Stimulated activated CD4-positive, alpha-beta T cell treated with anti-CD3 and anti-CD28 coated beads, Interleukin-1b, Interleukin-23, amount 100 ng/mL, for 4 hours (primary cell): Measurements from ENCODE around the gene TMEM144.

Experiments used
- DNase-seq, 2 donors: peaks; one replicate each; pipeline ENCODE4 v3.0.0-alpha.2; 2020; ENCODE audit warnings: low read depth in 2 of 2

TMEM144 gene

DNA sequence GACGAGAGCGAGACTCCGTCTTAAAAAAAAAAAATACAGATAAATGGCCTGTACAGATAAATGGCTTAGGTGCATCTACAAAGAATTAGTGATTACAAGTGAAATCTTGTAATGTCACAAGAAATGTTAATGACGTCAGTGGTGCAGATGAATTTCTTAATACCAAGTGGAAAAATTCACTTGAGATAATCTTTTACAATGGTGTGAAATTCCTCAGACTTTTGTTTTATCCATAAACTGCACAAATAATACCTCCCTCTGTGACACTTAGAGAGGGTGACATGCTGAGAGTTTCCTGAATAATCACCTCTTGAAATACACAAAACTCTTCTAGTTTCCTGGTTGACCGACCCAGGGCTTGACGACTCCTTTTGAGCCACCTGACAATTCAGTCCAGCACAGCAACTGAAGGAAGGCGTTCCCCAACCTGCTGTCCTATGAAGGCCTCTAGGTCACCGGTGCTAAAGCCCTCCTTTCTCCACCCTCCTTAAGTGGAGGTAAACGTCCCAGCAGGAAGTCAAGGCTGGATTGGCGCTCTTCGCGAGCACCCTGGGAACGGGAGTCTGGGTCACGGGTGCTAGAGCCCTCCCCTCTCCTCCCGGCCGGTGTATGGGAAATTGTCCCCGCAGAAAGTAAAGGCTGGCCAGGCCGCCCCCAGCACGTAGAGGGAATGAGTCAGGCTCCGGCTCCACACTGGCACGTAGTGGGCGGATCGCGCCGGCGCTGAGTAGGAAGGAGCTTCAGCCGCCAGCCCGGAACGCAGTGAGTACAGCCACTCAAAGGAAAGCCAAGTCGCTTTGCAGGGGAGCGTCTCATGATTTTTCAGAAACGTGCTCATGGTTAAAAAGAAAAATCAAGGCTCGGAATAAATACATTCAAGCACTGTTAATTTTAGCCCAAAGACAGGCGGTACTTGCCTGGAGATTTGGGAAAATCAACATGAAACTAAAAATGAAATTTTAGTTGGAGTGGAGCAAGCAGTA is at the start of gene TMEM144:
Gene TMEM144, plus strand, starts transcription at position 662 of the 983 bp plus-strand sequence. CDS start 2,182 bp downstream, outside the sequence.
- peak; percentile 14 to 29 for DNase-seq

DNA sequence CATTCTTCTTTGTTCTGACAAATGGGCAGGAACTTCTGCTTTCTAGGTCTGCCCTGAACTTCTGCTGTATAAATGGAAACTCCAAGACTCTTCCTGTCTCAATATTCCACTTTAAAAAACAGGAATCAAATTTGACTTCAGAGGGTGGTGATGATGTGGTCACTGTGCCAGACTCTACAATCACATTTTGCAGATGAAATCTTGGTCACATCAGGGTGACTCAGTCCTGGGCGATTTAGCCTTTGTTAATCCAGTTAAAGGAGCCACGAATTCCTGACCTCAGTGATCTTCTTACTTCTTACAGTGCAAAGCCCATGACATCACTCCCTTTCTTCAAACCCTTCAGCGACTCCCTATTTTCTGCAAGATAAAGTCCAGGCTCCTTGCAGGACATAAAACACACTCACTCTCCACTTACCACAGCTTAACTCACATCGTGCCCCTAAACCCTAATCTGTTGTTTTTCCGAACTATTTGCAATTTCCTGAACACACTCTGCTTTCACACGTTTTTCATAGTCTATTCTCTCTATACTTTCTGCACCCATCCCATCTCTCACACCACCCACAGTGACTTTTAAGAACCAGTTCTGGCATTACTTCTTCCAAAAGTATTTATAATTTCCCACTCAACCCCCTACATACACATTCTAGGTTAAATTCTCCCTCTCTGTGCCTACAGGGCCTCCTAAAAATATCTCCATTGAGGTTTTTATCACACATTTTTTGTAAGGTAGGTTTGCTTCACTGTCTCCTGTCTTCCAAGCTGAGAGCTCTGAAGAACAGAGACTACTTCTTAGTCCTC is 48.5 kb upstream of the TMEM144 start:
- DNase-seq: no peak

DNA sequence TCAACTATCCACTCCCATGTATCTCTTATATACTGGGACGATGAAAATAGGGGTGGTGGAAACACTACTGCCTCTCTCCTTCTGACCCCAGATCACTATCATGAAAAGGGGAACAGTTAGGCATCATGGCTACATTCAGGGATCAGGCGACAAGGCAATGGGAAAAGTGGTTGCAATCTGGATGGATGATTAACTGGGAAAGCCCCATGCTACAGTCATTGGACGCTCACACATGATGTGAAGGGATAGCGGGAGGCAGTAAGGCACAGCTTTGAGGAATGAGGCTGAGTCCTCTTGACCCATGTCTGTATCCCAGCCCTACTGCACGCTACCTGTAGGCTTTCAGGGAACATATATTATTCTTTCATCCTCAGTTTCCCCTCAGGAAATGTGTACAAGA is 47.7 kb upstream of the TMEM144 start:
- no peak for DNase-seq

DNA sequence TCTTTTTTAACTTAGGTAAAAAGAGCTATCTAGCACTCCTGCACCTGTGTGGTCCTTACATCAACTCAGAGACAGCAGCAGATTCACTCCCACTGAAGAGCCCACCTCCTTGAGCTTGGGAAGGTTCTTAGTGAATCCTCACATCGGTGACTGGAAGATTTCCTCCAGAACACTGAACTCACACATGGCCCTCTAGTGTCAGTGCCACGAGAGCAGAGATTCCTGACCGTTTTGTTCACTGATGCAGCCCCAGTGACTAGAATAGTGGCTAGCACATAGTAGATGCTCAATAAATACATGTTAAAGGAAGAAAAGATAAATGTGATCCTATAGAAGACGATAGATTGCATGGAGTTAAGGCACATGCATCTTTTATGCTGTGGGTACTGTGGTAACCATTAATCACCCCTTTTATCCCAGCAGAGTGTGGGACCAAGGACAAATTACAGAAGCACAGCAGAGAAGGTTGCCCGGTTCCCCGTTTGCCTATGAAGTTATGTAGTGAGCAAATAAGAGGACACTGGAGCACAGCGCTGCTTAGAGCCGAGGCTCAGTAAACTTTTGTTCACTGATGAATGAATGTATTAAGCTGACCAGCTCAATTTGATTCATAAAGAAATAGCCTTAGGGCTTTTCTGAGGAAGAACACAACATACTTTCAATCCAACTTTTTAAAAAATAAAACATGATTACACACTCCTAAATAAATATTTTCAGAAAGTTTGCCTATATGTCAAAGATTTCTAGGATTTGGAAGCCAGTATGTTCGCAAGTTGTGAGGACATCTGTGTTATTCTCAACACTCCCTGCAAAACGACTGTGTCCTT is 46.1 kb upstream of the TMEM144 start:
- DNase-seq: no peak

DNA sequence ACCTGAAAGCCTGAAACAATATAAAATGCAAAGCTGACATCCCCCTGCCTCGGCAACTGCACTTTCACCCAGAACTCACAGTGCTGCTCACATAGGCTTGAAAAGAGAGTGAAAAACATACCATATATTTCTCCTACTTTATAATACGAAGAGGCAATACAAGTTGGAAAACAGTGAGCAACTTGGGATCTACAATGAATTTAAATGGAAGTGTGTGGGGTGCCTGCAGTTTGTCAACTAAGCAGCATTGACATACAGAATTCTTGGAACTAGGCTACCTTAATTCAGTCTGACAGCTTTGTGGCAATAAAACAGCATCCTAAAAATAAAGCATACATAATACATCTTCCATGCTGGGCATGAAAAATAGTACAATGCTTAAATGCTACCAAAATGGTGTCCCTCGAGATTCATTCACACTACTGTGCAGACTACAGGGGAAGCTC is 45.5 kb upstream of the TMEM144 start:
- DNase-seq: no peak

DNA sequence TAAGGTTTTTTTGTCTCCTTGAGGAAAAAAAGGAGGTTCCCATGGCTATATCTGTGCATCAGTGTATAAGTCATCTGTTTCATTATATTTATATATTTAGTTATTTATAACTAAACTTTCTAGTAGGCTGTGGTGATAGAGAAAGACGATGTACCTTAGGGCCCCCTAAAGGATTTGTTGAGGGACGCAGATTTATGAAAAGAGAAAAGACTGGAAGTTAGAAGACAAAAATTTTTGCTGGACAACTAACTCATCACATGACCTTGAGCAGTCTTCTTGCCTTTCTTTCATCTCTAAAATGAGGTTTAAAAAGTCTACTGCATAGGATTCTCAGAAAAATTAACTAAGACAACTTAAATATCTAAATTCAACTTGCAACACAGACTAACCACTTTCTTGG is 43.6 kb upstream of the TMEM144 start:
- DNase-seq: no peak

DNA sequence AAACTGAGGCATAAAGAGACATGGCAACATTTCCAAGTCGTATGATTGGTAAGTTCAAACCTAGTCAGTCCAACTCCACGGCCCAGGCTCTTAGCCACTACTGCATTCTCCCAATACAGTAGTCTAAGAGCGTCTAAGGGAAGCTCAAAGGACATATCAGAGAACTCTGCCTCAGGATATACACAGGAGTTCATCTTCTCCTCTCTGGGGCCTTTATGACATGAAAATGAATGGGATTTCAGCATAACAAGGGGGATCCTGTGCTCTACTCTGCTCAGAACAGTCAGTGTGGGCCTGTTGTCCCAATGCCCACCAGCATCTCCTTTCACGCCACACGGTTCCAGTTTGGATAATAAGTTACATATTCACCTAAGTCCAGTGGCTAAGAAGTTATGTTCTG is 41.7 kb upstream of the TMEM144 start:
- no peak for DNase-seq

DNA sequence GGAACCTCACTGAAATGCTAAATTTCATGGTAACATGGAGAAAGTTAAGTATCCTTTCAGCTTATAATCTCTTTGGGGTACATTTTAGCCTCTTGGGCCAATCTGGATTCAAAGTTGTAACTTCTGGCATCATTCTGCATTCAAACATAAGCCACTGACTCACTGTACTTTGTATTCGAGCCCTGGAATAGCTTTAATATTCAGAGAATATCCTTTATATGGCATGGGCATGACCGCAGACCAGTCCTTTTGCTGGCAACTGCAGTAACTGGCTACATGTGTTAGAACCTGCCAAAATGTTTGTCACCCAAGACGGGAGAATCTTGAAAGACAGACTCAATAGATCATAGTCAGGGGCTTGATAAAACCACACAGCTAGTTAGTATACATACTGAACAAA is 40.8 kb upstream of the TMEM144 start:
- no peak for DNase-seq

DNA sequence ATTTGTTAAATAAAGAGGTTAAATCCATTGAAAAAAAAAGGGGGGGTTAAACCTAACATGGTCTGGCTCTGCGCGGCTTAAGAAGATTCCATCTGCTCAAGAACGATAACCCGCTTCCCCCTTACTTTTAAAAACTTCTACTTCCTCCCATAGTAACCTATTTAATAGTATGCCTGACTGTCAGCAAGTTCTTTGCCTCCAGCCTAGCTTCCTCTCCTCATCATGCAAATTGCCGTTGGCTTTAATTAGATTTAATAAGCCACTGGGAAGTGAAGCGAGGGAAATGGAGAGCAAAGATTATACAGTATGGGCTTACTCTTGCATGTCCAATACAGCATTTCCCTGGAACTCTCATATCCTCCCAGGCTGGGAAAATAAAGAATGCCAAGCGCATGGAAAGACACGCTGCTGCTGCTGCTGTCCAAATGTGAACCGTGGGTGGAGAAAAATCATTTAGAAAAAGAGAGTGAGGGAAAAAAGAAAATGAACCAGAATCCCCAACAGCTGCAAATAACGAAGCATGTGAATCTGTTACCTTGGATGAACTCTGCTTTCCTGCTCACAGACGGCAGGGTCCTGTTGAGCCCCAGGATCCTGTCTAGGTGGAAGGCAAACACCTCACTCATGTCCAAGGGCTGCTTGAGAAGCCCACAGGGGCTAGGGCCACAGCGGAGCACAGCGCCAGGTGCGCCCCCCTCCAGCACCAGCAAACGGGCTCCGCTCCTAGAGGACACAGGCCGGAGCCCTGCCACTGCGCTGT is 40.2 kb upstream of the TMEM144 start:
- no peak for DNase-seq

DNA sequence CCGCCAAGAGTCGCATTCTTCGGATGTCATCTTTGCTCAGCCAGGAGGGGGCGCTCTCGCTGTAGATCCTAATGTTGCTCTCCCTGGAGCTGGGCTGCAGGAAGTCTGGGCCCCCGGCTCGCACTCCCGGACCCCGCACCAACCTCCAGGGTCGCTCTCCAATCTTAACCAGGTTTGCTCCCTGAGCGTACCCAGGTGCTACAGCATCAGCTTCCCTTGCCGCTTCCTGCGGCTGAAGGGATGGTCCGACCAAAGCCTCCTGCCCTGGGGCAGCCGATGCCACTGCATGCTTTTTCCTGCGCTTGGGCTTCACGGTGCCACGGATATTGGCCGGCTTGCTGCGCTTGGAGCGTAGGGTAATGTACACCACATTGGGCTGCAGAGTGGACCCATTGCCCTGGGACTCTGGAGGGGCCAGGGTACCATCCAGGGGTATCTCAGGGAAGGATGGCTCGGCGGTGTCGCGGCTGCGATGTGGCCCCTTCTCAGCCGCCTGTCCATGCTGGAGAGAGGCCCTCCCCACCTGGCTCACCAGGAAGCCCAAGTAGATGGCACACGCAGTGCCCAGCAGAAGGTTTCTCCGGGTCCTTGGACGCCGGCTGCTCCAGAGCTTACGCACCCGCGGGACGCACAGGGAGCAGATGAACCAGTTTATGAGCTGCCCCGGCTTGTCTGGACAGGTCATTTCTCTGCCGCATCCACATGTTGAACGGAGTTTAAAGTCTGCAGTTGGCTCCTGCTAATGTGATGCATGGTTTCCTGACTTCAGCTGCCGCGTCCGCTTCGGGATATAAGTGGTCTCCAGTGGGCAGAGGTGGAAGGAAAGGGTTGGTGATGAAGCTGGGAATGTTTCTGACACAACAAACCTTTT is 39.4 kb upstream of the TMEM144 start:
- peak in 1 of 2 donors; percentile 7 for DNase-seq

DNA sequence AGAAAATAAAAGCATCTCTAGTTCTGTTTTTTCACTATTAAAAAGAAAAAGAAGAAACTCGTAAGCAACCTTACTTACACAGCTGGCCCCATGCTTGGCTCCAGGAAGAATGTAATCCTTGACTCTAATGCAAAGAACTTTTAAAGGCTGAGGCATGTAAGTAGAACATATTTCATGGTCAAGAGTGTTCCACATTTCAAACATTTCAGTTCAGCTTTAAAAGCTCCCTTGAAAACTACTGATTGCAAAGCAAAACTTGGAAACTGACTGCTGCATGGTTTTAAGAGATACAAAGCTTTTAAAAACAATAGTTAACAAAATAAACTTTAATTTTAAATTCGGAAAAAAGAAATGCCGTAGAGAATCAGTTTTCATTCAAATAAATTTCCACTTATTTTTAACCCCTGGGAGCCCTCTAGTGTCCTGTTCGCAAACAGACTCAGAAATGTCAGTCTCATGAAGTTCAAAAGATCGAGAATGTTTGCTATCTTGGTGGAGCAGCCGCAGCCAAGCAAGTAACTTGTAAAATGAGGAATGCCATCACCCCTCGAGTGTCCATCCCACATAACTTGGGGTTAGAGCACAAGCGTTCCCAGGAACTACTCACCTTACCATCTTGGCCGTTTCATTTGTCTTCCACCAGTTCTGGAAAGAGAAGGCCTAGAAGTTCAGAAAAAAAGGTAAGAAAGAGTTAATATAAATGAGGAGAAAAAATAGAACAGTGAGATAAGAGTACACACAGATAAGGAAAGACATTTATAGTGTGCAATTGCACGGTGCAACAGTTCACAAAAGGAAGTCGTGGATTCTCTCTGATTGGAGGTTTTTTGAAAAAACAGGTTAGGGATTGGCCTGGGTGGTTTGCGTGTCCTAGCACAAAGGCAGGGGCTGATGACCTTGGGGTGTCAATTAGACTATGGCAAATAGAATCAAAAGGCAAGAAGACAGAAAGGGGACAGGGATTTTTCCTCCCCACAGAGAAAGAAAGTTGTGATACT is 37.7 kb upstream of the TMEM144 start, which contains the start of gene GASK1B:
Gene GASK1B, minus strand, starts transcription at position 765 of the 998 bp plus-strand sequence. CDS start 1,650 bp downstream, outside the sequence.
- DNase-seq: no peak

DNA sequence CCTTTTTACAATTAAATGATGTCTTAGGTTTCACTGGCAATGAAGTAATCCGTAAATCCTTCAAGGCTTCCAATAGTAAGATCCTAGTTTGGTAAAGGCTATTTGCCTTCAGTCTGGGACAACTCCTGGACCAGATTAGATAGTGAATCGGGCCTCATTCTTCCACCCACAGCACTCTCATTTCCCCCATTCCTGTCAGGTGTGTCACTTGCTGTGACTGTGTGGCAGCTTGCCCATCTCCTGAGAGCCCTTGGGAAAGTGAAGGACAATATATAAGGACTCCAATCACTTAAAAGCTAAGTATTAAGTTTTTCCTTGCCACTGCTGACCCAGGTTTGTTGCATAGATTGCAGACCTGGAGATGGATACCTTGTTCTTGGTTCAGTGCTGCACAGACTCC is 34.2 kb upstream of the TMEM144 start:
- no peak for DNase-seq

DNA sequence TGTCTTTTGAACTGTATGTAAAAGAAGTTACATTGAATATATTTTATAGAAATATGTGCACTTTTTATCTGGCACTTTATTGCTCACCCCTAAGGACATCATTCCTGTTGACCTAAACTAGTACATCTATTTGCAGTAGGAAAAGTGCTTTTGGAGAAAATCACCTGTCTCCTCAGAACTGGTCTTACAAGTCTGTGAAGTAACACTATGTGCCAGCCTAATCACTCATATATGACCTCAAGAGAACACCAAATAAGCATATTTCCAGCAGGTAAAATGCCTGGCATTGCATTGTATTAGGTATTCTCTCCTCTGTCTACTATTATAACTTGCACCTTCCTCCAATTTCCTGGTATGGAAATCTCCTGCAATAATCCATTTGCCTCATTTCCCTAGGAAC is 33.5 kb upstream of the TMEM144 start:
- DNase-seq: no peak

DNA sequence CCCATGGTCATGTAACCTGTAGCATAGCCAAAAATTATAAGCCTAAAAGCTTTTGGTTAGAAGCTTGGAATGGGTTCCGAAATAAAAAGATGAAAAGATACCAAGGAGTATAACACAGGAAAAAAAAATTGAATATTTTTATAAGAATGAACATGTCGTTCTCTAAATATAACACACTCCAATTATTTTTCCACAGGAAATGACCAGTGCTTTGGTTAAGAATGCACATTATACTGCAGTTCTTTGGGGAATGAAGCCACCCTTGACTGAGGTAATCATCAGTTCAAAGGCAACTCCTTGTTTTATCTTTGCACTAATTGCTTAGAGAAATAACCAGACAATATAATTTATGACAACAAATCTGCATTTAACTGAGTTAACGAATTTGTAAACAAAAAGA is 30.8 kb upstream of the TMEM144 start:
- no peak for DNase-seq

DNA sequence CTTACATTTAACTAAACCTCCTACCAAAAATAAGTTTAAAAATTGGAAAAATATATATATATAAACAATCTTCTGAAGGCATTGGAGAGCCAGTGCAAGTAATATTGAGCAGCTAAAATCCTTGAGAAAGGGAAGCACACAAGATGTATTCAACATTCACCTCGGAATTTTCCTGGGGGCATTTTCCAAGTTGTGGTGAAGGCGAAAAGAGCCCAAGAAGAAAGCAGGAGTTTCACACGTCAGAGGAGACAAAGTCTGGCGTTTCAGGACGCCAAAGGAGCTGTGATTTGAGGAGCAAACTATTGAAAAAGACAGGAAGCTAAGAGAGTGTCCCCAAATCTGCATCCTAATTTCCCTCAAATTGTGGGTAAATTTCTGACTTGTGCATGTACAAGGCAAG is 28.4 kb upstream of the TMEM144 start:
- no peak for DNase-seq

DNA sequence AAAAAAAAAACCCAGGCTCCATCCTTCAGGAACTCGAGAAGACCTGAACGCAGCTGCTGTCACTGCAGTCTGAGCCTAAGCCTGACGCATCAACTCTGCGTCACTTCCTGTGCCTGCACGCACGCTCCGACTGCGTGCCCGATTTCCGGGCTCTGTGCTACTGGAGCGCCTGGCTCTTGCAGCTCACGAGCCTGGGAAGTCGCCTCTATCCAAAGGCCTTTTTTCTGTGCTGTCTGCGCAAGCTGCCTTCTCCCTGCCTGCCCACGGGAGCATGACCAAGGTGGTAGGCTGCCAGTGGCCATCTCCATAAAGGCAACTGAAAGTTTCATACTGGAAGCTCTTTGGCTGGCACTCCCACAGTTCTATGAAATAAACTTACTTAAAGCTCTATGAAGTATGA is 27.6 kb upstream of the TMEM144 start:
- DNase-seq: no peak

DNA sequence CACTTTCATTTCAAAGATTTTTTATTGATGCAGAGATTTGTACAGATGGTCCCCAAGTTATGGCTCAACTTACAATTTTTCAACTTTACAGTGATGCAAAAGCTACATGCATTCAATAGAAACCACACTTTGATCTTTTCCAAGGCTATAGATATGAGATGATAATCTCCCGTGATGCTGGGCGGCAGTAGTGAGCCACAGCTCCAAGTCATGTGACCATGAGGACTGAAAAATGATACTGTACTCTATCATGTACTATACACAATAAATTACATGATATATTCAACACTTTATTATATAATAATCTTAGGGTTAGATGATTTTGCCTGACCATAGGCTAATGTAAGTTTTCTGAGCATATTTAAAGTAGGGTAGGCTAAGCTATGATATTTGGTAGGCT is 23.5 kb upstream of the TMEM144 start:
- DNase-seq: no peak

DNA sequence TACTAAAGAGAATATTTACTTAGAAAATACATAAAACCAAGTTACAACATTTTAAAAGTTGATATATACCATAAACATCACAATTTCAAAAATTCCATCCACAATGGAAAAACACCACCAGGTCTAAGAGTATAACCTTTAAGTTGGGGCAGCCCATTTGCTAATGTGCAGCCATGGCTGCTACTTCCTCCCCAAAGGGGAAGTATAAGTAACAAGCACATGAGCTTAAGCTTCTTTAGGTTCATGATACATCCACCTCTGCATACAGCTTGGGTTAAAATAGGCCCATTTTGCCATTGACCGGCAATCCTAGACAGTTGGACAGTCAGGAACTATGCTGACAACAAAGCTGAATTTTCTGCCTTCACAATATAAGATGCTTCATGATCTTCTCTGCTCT is 20.9 kb upstream of the TMEM144 start:
- DNase-seq: no peak

DNA sequence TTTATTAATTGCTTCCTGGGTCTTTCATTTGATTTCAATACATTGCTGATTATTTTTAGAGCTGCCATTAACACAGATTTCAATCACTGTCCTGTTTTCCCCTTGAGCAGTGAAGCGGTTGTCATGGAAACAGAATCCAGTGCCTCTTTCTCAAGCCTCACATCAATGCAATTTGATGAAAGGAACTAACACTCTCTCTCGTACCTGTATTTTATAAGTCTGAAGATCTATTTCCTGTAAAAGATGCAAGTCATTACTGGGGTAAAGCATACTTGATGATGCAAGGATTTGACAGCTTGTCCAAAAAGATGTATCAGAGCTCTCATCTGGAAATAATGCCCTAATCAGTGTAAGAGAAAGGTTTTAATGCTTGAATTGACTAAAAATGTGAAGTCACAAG is 19.6 kb upstream of the TMEM144 start:
- no peak for DNase-seq
